GM12801 (cell line): ENCODE measurements around the gene SUCLG2.

Experiments
- CTCF ChIP-seq: IDR thresholded peaks from one replicate; pipeline ENCODE4 v1.5.1; 2011; ENCODE audit warnings: control low read depth; ENCODE audit not compliant: insufficient read length; ENCODE audit errors: extremely low read depth

The SUCLG2 gene

GRCh38 chr3:67463656-67464055 is 190.8 kb downstream of the SUCLG2 start:
- TF ChIP-seq CTCF: no peak

GRCh38 chr3:67462187-67462586 is 192.2 kb downstream of the SUCLG2 start:
- TF ChIP-seq CTCF: no peak

- TF ChIP-seq CTCF: no peak
These were observed 192.7 kb downstream of the SUCLG2 start for GRCh38 chr3:67461667-67462142.

- no peak for TF ChIP-seq CTCF
These were observed 193.4 kb downstream of the SUCLG2 start for GRCh38 chr3:67460841-67461510.

- TF ChIP-seq CTCF: no peak
These were observed 194.6 kb downstream of the SUCLG2 start for GRCh38 chr3:67459796-67460195.

GRCh38 chr3:67458896-67459530 is 195.4 kb downstream of the SUCLG2 start:
- no peak for TF ChIP-seq CTCF

- no peak for TF ChIP-seq CTCF
These were observed 196.0 kb downstream of the SUCLG2 start for GRCh38 chr3:67458408-67458807.
